ENCODE data around the gene EHBP1. TPM values are rescaled to one million over a fixed set of nuclear protein-coding genes. Genes with fewer than 3 reads are reported as not detected.

EHBP1 gene
- total RNA-seq, 2 experiments from 2014 or later: 22.7 to 29.5 TPM

- ATAC-seq: peak; percentile 53
- CTCF ChIA-PET: interaction anchor here (1.1 to 1.6 kb wide), 2 partner anchors 12 to 636 kb away, joined by 4 to 6 read pairs; no protein-coding TSS in a partner anchor
- H3K27ac Mint-ChIP-seq: no peak overlapping the region
Measured at GRCh38 chr2:62787386-62787785, 81.9 kb downstream of the EHBP1 start.

GRCh38 chr2:62789518-62789917 lies 84.0 kb downstream of the EHBP1 start:
- CTCF ChIA-PET: no interaction called here
- no peaks in the 10 kb centered on the region for H3K4me1 Mint-ChIP-seq
- DNase-seq: no peak
- H3K27me3 Mint-ChIP-seq: no peaks in the 10 kb centered on the region
- H3K36me3 Mint-ChIP-seq: no peaks in the 10 kb centered on the region
- no peaks in the 10 kb centered on the region for H3K9me3 Mint-ChIP-seq (ENCODE audit: low read depth)
- H3K4me3 Mint-ChIP-seq: no peak overlapping the region
- no peak overlapping the region for H3K27ac Mint-ChIP-seq
- ATAC-seq: no peak

More at GRCh38 chr2:62787386-62787785, 81.9 kb downstream of the EHBP1 start:
- Mint-ChIP-seq H3K4me3 (no peak overlapping the region), H3K36me3 (peaks cover 5% of the 10 kb centered on the region), H3K9me3 (ENCODE audit: low read depth) (peaks cover 3% of the 10 kb centered on the region), H3K4me1 (no peaks in the 10 kb centered on the region), H3K27me3 (no peaks in the 10 kb centered on the region)
- no peak for DNase-seq

- no peak for ATAC-seq
- H3K9me3 Mint-ChIP-seq (ENCODE audit: low read depth): no peaks in the 10 kb centered on the region
- H3K36me3 Mint-ChIP-seq: no peaks in the 10 kb centered on the region
- H3K4me1 Mint-ChIP-seq: no peaks in the 10 kb centered on the region
- H3K27me3 Mint-ChIP-seq: no peaks in the 10 kb centered on the region
- no peak overlapping the region for H3K4me3 Mint-ChIP-seq
- no peak overlapping the region for H3K27ac Mint-ChIP-seq
- CTCF ChIA-PET: no interaction called here
- DNase-seq: no peak
Measured at GRCh38 chr2:62789918-62790317, 84.4 kb downstream of the EHBP1 start.

GRCh38 chr2:62792408-62792807 lies 86.9 kb downstream of the EHBP1 start:
- H3K36me3 Mint-ChIP-seq: no peaks in the 10 kb centered on the region
- H3K4me1 Mint-ChIP-seq: no peaks in the 10 kb centered on the region

GRCh38 chr2:62793213-62793612 lies 87.7 kb downstream of the EHBP1 start:
- CTCF ChIA-PET: no interaction called here
- ATAC-seq: no peak
- Mint-ChIP-seq H3K36me3 (no peaks in the 10 kb centered on the region), H3K27ac (no peak overlapping the region), H3K4me1 (no peaks in the 10 kb centered on the region), H3K9me3 (ENCODE audit: low read depth) (no peaks in the 10 kb centered on the region), H3K27me3 (no peaks in the 10 kb centered on the region), H3K4me3 (no peak overlapping the region)
- no peak for DNase-seq

More at GRCh38 chr2:62792408-62792807, 86.9 kb downstream of the EHBP1 start:
- no peak overlapping the region for H3K27ac Mint-ChIP-seq
- ATAC-seq (no peak), DNase-seq (no peak)
- no peak overlapping the region for H3K4me3 Mint-ChIP-seq
- no peaks in the 10 kb centered on the region for H3K27me3 Mint-ChIP-seq
- no peaks in the 10 kb centered on the region for H3K9me3 Mint-ChIP-seq (ENCODE audit: low read depth)
- CTCF ChIA-PET: no interaction called here

- no peaks in the 10 kb centered on the region for H3K4me1 Mint-ChIP-seq
- no peaks in the 10 kb centered on the region for H3K36me3 Mint-ChIP-seq
- no peak for ATAC-seq
- no peak for DNase-seq
- no peak overlapping the region for H3K4me3 Mint-ChIP-seq
- CTCF ChIA-PET: no interaction called here
- H3K27ac Mint-ChIP-seq: no peak overlapping the region
- no peaks in the 10 kb centered on the region for H3K27me3 Mint-ChIP-seq
- H3K9me3 Mint-ChIP-seq (ENCODE audit: low read depth): no peaks in the 10 kb centered on the region
Measured at GRCh38 chr2:62794791-62795190, 89.3 kb downstream of the EHBP1 start.

GRCh38 chr2:62795341-62795740 lies 89.8 kb downstream of the EHBP1 start:
- ATAC-seq (no peak), DNase-seq (no peak)
- Mint-ChIP-seq H3K27ac (no peak overlapping the region), H3K36me3 (no peaks in the 10 kb centered on the region), H3K27me3 (no peaks in the 10 kb centered on the region), H3K9me3 (ENCODE audit: low read depth) (no peaks in the 10 kb centered on the region), H3K4me3 (no peak overlapping the region), H3K4me1 (peaks cover 4% of the 10 kb centered on the region)
- CTCF ChIA-PET: no interaction called here

GRCh38 chr2:62797107-62797506 lies 91.6 kb downstream of the EHBP1 start:
- Mint-ChIP-seq H3K4me1 (peaks cover 17% of the 10 kb centered on the region), H3K4me3 (no peak overlapping the region), H3K27me3 (no peaks in the 10 kb centered on the region), H3K9me3 (ENCODE audit: low read depth) (no peaks in the 10 kb centered on the region), H3K27ac (no peak overlapping the region), H3K36me3 (no peaks in the 10 kb centered on the region)
- CTCF ChIA-PET: interaction anchor here (0.9 kb wide), 1 partner anchor 11 kb away, joined by 3 read pairs; no protein-coding TSS in a partner anchor
- DNase-seq: no peak
- ATAC-seq: no peak

GRCh38 chr2:62800618-62801017 lies 95.1 kb downstream of the EHBP1 start:
- Mint-ChIP-seq H3K27ac (peak overlapping the region; percentile 2), H3K4me3 (no peak overlapping the region), H3K27me3 (no peaks in the 10 kb centered on the region), H3K36me3 (no peaks in the 10 kb centered on the region), H3K4me1 (peaks cover 22% of the 10 kb centered on the region), H3K9me3 (ENCODE audit: low read depth) (no peaks in the 10 kb centered on the region)
- DNase-seq (no peak), ATAC-seq (no peak)
- CTCF ChIA-PET: interaction anchor here (0.9 kb wide), 1 partner anchor 1061 kb away, joined by 6 read pairs; no protein-coding TSS in a partner anchor

GRCh38 chr2:62801110-62801509 lies 95.6 kb downstream of the EHBP1 start:
- peak overlapping the region; percentile 45 for H3K4me3 Mint-ChIP-seq
- CTCF ChIA-PET: interaction anchor here (0.9 kb wide), 1 partner anchor 1060 kb away, joined by 6 read pairs; no protein-coding TSS in a partner anchor
- peak; percentile 33 for ATAC-seq

GRCh38 chr2:62801814-62802523 lies 96.5 kb downstream of the EHBP1 start:
- CTCF ChIA-PET: interaction anchor here (1.0 kb wide), 1 partner anchor 10 kb away, joined by 3 read pairs; no protein-coding TSS in a partner anchor
- no peak for DNase-seq
- no peaks in the 10 kb centered on the region for H3K9me3 Mint-ChIP-seq (ENCODE audit: low read depth)
- peak overlapping the region; percentile 78 for H3K27ac Mint-ChIP-seq
- no peaks in the 10 kb centered on the region for H3K27me3 Mint-ChIP-seq
- ATAC-seq: peak; percentile 70
- H3K4me1 Mint-ChIP-seq: peaks cover 22% of the 10 kb centered on the region
- H3K4me3 Mint-ChIP-seq: peak overlapping the region; percentile 69
- peaks cover 7% of the 10 kb centered on the region for H3K36me3 Mint-ChIP-seq

More at GRCh38 chr2:62801110-62801509, 95.6 kb downstream of the EHBP1 start:
- Mint-ChIP-seq H3K9me3 (ENCODE audit: low read depth) (no peaks in the 10 kb centered on the region), H3K4me1 (peaks cover 22% of the 10 kb centered on the region), H3K36me3 (peaks cover 3% of the 10 kb centered on the region), H3K27me3 (no peaks in the 10 kb centered on the region), H3K27ac (no peak overlapping the region)
- no peak for DNase-seq

GRCh38 chr2:62803961-62804360 lies 98.4 kb downstream of the EHBP1 start:
- no peaks in the 10 kb centered on the region for H3K27me3 Mint-ChIP-seq
- ATAC-seq (no peak), DNase-seq (no peak)
- no peak overlapping the region for H3K27ac Mint-ChIP-seq
- no peak overlapping the region for H3K4me3 Mint-ChIP-seq
- peaks cover 7% of the 10 kb centered on the region for H3K9me3 Mint-ChIP-seq (ENCODE audit: low read depth)
- H3K36me3 Mint-ChIP-seq: peaks cover 21% of the 10 kb centered on the region
- CTCF ChIA-PET: no interaction called here
- H3K4me1 Mint-ChIP-seq: peaks cover 26% of the 10 kb centered on the region

GRCh38 chr2:62806231-62806630 lies 100.7 kb downstream of the EHBP1 start:
- DNase-seq: no peak
- Mint-ChIP-seq H3K27me3 (no peaks in the 10 kb centered on the region), H3K9me3 (ENCODE audit: low read depth) (peaks cover 7% of the 10 kb centered on the region), H3K36me3 (peaks cover 25% of the 10 kb centered on the region), H3K27ac (no peak overlapping the region), H3K4me3 (no peak overlapping the region), H3K4me1 (peaks cover 16% of the 10 kb centered on the region)
- CTCF ChIA-PET: no interaction called here
- no peak for ATAC-seq

GRCh38 chr2:62808554-62808953 lies 103.0 kb downstream of the EHBP1 start:
- Mint-ChIP-seq H3K4me1 (peaks cover 6% of the 10 kb centered on the region), H3K36me3 (peaks cover 29% of the 10 kb centered on the region), H3K27ac (no peak overlapping the region), H3K4me3 (no peak overlapping the region), H3K27me3 (no peaks in the 10 kb centered on the region), H3K9me3 (ENCODE audit: low read depth) (peaks cover 7% of the 10 kb centered on the region)
- DNase-seq (no peak), ATAC-seq (no peak)
- CTCF ChIA-PET: no interaction called here
